ENCODE data around the gene OR10A3.
"Not testable (repeated sequence)": the region's sequence is repeated elsewhere in the genome, so short reads cannot be mapped to it uniquely, and the experiment has no call there.

Gene OR10A3, protein sequence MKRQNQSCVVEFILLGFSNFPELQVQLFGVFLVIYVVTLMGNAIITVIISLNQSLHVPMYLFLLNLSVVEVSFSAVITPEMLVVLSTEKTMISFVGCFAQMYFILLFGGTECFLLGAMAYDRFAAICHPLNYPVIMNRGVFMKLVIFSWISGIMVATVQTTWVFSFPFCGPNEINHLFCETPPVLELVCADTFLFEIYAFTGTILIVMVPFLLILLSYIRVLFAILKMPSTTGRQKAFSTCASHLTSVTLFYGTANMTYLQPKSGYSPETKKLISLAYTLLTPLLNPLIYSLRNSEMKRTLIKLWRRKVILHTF

DNA sequence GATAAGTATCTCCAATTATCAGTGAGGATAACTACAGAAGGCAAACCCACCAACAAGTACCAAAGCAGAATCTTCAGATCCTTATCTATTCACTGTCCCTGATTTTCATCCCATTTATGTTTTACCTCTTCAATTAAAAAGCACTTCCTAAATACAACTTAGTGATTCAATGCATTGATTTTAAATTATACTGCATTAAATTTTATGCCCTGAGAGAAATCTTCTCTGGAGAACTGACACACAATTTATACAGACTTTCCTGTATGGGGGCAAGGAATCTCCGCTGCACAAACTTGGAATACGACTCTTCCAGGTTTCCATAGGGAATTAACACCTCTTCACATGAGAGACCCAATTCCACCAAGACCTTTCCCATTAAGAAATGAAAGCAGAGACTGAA is at the start of gene OR10A3:
Gene OR10A3 (minus strand): TSS at position 101 of the 400 bp plus-strand sequence. CDS start 2,188 bp downstream, outside the sequence.
- DNase-seq = no peak

DNA sequence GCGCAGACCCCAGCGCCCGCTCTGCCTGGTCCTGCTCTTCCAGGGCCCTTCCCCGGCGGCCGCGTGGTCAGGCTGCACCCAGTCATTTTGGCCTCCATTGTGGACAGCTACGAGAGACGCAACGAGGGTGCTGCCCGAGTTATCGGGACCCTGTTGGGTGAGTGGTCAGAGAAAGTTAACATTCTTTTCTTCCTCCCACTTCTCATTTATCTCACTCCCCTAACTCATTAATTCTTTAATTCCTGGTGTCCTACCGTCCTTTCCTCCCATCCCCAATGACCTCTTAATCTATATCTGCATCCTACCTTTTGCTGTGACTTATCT is 46.0 kb upstream of the OR10A3 start:
- DNase-seq = not testable (repeated sequence)

DNA sequence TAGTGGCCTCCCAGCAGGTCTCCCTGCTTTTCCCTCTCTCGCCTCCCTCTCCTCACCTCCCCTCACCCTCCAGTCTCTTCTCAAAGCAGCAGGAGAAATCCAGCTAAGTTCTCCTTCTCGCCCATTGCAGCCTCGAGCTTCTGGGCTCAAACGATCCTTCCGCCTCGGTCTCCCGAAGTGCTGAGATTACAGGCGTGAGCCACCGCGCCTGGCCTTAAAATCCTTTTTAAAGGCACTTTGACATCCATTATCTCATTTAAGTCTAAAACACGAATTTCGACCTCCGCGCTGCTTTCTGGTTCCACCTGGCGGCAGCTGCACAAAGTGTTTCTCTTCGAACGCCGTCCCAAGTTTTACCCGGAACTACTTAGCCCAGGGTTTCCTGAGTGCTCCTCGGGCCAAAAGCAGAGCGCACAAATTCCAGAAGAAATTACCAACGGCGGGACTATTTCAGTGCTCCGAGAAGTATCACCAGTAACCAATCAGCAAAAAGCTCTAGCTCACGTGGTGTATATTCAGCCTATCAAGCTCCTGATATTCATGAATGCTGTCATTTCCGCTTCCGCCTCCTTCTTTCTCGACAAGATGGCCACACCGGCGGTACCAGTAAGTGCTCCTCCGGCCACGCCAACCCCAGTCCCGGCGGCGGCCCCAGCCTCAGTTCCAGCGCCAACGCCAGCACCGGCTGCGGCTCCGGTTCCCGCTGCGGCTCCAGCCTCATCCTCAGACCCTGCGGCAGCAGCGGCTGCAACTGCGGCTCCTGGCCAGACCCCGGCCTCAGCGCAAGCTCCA is 45.5 kb upstream of the OR10A3 start, which contains the start of gene EIF3F:
Gene EIF3F (plus strand): TSS at position 570 of the 792 bp plus-strand sequence. CDS start 16 bp downstream, at position 586.
- peak; percentile 49 to 99 (median 92) for DNase-seq

DNA sequence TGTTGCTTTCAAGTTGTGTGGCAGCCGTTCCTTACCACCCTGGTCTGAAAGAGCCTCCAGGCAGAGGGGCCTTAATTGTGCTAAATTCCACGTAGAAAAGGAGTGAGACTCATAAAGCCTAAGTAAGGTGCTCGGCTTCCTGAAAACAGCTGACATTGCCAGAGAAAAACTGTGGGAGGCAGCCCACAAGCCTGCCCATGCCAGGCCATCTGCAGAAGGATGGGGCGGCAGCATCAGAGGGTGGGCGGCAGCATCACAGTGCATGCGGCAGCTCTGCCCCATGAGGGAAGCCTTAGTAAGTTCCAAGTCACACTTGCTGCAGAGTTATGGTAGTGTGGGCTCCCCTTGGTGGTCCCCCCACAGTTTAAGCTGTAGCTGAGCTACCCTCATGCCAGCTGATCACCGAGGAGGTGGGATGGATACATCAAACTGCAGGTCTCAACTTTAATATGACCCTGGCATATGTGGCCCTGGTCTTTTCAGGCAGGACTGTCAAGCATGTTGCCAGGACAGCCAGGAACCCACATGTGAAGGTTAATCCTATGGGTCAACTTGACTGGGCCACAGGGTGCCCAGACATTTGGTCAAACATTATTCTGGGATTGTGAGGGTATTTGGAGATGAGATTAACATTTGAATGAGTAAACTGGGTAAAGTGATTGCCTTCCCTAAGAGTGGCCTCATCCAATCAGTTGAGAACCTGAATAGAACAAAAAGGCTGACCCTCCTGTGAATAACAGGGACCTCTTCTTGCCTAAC is 42.5 kb upstream of the OR10A3 start:
- no peak for DNase-seq

DNA sequence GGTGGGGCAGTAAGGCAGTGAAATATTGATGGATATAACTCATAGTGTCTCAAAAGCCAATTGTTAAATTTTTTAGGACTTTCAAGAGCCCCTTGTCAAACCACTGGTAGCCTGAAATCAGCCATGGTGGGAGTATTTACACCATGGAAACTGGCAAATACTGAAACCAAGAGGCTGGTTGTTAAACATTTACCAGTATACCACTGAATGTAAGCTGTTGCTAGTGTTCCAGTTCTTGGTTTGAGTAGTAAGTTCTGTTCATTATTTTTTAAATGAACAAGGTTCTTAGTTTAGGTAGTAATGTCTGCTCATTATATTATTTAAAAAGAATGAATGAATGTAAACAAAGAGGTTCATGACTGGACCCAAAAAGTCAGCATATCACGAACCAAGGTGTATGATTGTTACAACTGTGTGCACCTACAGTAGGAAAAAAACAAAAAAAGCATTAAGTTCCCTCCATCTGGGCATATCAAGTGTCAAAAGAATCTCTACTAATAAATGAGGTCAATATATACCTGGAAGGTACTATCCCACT is 41.1 kb upstream of the OR10A3 start:
- DNase-seq = no peak

DNA sequence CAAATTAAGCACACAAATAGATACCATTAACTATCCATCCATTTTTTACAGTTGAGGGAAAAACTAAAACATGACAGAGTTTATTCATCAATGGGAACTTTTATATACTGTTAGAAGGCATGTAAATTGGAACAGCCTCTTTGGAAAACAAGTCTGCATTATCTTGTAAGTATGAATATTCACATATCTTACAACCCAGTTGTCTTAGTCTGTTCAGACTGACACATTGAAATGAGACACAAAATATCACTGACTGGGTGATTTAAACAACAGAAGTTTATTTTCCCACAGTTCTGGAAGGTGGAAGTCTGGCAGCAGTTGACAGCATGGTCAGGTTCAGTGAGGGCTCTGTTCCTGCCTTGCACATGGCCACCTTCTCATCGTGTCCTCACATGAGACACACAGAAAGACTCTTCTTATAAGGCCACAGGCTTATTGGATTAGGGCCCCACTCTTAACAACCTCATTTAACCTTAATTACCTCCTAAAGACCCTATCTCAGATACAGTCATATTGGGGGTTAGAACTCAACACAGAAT is 40.2 kb upstream of the OR10A3 start:
- DNase-seq = no peak

DNA sequence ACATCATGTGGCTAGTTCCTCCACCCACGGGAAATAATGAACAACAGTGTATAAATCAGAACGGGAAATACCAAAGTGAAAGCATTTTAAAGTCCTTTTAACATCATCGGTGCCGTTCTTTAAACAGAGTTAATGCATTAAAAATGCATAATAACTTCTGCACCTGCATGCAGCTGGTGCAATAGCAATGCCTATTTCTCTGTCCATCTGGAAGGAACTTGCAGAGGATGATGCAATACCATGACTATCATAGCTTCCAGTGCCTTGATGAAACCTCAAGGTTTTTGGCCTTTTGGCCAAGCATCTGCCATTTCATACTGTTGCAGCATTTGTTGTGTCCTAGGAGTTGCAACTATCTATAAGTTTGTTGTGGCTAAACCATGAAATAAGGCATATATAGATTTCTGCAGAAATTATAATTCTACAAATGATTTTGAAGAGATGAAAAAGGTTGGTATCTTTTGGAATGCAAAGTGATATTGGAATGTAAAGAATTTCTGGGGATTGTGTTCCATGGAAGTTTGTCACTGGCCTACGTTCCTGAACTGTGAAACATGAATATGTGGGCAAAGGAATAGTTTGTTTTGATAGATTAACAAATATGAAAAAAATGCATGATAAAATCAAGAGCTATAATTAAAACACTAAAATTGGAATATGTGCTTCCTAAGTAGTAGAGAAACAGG is 35.9 kb upstream of the OR10A3 start:
- DNase-seq = no peak

DNA sequence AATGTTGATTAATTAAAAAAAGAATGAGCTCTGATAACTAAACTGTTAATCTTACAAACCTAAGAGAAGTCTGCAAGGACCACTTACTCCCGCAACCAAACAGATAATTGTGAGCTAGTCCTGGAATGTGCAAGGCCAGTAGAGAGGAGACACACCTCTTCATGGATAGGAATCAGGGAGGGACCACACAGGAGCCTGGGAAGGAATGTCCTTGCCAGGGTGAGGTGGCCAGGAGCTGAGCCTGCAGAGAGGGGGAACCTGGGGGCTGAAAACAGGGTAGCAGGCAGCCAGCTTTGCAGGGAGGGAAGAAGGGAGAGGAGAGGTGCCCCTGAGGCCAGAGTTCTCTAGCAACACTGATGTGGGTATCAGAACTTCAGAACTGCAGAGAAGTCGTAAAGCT is 33.2 kb upstream of the OR10A3 start:
- DNase-seq = no peak

DNA sequence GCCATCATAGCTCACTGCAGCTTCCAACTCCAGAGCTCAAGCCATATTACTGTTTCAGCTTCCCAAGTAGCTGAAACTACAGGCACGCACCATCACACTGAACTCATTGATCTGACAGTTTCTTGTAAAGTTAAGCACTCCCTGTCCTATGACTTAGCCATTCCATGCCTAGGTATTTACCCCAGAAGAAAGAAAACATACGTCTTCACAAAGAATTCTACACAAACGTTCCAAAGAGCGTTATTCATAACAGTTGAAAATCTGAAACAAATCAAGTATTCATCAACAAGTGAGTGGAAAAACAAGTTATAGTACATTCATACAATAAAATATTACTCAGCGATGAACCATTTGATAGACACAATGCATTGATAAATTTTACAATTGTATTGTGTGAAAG is 31.5 kb upstream of the OR10A3 start:
- no peak for DNase-seq

DNA sequence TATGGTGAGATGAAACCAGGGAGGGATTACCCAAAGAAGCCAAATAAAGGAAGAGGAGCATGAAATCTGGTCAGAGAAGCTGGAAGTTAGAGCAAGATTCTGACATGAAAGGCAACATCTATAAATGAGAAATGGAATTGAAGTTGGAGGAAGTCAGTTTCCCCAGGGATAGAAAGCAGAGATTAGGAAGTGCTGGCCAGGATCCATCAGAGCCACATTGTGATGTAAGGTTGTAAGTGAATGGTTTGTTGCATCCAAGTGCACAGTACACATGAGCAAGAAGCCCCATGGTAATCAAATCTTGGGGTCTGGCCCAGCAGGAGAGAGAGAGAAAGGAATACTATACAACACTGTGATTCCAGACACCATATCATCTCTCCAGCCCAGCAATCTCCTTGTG is 30.3 kb upstream of the OR10A3 start:
- no peak for DNase-seq

DNA sequence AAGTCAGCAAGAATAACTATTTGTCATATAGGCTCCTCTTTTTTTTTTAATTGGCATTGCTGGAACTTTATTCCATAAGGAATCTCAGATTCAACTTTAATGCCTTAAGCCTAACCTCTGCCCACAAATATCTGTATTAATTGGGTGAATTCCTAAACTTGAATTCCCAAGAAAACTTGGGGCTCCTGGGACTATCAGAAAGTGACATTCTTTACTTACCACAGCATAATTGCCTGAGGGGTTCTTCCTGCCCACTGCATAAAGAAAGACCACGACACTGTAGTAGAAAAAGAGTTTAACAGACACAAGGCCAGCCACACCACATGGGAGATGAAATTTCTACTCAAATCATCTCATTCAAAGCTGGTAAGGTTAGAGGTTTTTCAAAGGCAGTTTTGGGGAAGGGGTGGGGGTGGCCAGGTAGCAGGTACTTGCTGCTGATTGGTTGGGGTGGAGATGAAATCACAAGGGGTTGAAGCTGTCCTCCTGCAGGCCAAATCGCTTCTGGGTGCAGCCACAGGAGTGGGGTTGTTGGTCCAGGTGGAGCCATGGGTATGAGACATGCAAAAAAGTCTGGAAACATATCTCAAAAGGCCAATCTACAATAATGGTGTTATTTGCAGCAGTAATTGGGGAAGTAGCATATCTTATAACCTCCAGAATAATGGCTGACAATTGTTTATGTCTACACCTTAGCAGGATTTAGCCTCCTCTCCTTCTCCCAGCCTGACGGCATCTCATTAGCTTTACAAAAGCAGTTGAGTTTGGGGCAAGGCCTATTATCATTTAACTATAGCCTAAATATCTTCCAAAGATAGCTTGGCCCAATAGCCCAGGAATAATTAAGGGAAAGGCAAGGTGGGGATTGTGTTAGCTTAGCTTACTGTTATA is 28.5 kb upstream of the OR10A3 start:
- DNase-seq = no peak

DNA sequence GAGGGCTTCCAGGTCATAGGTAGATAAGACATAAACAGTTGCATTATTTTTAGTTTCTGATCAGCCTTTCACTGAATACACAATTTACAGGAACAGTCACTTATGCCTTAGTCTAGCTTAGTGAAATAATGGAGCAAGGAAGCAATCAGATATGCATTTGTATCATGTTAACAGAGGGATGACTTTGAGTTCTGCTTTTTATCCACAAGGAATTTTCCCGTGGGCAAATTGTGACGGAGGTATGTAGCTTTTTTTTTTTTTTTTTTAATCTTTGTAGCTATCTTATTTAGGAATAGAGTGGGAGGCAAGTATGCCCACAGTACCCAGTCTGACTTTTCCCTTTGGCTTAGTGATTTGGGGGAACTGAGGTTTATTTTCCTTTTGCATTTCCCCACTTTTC is 27.2 kb upstream of the OR10A3 start:
- DNase-seq = no peak

DNA sequence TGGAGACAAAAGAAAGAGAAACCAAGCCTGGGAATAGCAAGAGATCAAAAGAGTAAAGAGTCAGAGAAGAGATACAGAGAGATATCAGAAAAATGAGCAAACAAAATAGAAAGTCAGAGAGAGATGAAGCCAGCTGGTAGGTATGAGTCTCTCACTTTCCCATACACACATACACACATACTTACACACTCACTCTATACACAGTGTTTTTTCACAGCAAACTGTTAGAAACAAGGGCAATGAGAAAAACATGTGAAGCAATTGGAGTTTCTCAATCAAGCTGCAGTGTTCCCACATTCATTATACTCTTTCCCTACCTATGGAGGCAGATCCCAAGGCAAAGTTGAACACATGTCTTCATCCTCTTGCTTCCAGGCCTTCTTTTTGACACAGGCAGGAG is 26.3 kb upstream of the OR10A3 start:
- DNase-seq = no peak

DNA sequence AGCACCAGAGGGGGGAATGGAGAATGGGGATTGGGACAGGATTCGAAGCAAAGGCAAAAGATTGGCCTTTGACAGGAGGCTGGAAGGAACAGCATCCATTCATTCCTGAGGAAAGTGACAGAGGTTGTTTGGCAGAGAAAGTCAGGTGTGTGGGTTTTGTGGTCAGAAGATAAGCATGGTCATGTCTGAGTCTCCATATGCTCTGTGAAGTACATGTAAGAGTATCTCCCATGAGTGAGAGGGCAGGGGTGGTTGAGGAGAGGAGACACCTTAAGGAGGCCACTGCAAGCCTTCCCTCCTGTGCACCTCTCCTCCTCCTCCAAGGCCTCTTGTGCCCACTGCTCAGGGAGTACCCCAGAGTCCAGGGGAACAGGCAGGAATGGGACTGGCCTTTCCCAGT is 25.6 kb upstream of the OR10A3 start:
- DNase-seq = no peak

DNA sequence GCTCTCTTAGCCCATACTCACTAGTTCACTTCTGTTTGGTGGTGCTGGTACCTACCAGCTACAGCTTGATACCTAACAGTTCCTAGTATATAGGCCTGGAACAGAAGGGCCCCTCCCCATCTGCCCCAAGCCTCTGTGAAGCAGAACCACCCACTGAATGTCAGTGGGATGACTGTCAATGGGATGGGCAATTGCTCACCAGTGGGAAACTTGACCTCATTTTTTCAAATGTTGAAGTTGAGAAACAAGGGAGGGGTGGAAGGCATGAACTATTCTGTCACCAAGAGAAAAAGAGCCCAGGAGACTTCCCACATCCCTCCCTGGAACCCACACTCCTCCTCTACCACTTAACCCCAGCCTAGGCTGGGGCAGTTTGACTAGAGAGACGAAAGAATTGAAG is 23.9 kb upstream of the OR10A3 start, which contains the start of gene NLRP10:
Gene NLRP10 (minus strand): TSS at position 62 of the 400 bp plus-strand sequence. CDS start 1,952 bp downstream, outside the sequence.
- no peak for DNase-seq

DNA sequence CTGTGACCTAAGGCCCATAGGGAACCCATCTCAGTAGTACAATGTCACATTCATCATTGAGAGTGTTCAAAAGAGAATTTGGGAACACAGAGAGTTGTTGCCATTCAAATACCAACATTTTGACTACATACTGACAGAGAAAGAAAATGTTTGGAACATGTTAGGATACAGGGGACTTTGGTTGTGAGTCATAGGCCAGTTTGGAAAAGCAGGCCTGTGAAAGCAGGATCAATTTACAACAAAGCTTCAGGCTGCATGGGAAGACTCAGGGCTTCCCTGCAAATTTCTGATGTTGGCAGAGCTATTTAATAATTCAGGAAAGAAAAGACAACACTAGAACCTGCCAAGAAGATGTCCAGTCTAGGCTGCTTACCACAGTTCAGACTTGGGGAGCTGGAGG is 23.4 kb upstream of the OR10A3 start:
- DNase-seq = no peak

DNA sequence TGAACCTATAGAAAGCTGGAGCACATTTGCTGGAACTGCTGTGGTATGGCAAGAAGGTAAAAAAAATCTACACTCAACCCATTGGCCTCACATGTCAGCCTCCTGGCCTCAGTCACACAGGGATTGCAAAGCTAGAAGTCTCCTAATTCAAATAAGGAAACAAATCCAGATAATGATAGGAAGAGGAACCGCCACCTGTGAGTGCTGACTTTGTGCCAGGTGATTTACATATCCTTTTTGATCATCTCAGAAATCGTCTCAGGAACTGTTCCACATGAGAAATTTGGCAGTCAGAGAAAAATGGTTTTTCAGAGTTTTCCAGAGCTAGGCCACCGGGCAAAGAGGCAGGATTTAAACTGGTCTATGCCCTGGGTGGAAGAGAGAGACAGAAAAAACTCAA is 22.8 kb upstream of the OR10A3 start:
- no peak for DNase-seq

DNA sequence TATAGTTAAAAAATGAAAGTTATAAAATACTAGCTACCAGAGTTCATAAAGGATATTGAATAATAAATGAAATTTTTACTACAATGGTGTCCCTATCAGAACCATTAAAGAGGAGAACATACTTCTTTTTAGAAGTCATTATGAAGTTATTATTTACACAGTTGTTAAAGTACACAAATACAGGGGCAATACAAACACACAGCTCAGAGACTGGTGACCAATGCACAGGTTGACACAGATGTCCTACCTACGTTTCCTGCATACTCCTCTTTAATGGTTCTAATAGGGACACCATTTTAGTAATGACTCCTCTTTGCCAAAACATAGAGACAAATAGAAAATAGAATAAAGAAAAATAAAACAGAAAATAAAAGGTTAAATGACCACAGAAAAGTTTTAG is 13.7 kb upstream of the OR10A3 start:
- DNase-seq = no peak

DNA sequence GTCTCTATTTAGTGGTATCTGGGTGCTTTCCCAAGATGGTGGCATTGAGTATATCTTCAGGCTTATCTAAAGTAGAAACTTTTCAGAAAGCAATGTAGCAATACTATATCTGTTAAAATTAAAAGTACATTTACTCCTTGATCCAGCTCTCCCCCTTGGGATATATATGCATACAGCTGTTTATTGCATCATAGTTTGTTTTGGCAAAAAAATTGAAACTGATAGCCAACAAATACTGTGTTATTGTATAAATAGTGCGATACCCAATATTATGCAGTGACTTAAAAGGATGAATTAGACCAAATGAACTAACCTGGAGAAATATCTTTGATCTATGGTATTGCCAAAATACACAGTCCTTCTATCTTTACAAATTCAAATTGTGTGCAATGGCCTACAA is 8.4 kb upstream of the OR10A3 start:
- DNase-seq = no peak

DNA sequence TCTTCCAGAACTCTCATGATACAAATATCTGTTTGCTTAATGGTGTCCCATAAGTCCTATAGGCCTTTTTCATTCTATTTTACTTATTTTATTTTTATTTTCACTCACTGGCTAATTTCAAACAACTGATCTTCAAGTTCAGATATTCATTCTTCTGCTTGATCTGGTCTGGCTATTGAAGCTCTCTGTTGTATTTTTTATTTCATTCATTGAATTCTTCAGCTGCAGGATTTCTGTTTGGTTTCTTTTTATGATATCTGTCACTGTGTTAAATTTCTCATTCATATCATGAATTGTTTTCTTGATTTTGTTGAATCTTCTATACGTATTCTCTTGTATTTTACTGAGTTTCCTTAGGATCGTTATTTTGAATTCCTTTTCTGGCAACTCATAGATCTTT is 2.6 kb upstream of the OR10A3 start:
- no peak for DNase-seq
